ENCODE data around the gene MICU1.
A peak's percentile ranks its signal among the peaks of the same experiment; 100 is the strongest.
"Not testable (repeated sequence)": the region's sequence is repeated elsewhere in the genome, so short reads cannot be mapped to it uniquely, and the experiment has no call there.

The MICU1 gene, protein sequence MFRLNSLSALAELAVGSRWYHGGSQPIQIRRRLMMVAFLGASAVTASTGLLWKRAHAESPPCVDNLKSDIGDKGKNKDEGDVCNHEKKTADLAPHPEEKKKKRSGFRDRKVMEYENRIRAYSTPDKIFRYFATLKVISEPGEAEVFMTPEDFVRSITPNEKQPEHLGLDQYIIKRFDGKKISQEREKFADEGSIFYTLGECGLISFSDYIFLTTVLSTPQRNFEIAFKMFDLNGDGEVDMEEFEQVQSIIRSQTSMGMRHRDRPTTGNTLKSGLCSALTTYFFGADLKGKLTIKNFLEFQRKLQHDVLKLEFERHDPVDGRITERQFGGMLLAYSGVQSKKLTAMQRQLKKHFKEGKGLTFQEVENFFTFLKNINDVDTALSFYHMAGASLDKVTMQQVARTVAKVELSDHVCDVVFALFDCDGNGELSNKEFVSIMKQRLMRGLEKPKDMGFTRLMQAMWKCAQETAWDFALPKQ

GRCh38 chr10:72625608-72626443 is at the start of gene MICU1:
MICU1 (minus strand) TSS chr10:72626079; CDS start chr10:72566793, 59,286 bp downstream.
- DNase-seq (ENCODE audit: low spot score), result peak; percentile 92

- not testable (repeated sequence) for DNase-seq (ENCODE audit: low spot score)
These were observed 48.3 kb upstream of the MICU1 start for GRCh38 chr10:72674174-72674573.

- no peak for DNase-seq (ENCODE audit: low spot score)
These were observed 47.4 kb upstream of the MICU1 start for GRCh38 chr10:72673280-72673679.

GRCh38 chr10:72667207-72667864 is 41.5 kb upstream of the MICU1 start:
- no peak for DNase-seq (ENCODE audit: low spot score)

GRCh38 chr10:72665925-72666324 is 40.0 kb upstream of the MICU1 start:
- DNase-seq (ENCODE audit: low spot score), result no peak

- no peak for DNase-seq (ENCODE audit: low spot score)
These were observed 38.1 kb upstream of the MICU1 start for GRCh38 chr10:72663971-72664370.

- DNase-seq (ENCODE audit: low spot score), result no peak
These were observed 35.6 kb upstream of the MICU1 start for GRCh38 chr10:72661431-72661830.

- no peak for DNase-seq (ENCODE audit: low spot score)
These were observed 34.3 kb upstream of the MICU1 start for GRCh38 chr10:72660220-72660619.

DNA sequence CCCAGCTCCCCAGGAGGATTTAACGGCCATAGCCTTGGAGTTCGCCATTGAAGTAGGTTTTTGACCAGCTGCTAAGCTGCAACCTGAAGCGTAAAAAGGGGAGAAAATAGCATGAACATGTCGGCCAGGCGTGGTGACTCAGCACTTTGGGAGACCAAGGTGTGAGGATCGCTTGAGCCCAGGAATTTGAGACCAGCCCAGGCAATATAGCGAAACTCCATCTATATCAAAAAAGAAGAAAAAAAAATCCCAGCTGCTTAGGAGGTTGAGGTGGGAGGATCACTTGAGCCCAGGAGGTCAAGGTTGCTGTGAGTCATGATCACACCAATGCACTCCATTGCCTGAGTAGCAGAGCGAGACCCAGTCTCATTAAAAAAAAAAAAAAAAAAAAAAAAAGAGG is 33.8 kb upstream of the MICU1 start:
- no peak for DNase-seq (ENCODE audit: low spot score)

GRCh38 chr10:72658696-72659400 is 33.0 kb upstream of the MICU1 start:
- no peak for DNase-seq (ENCODE audit: low spot score)

GRCh38 chr10:72654720-72655119 is 28.8 kb upstream of the MICU1 start:
- DNase-seq (ENCODE audit: low spot score), result no peak

- DNase-seq (ENCODE audit: low spot score), result no peak
These were observed 27.7 kb upstream of the MICU1 start for GRCh38 chr10:72653383-72654096.

DNA sequence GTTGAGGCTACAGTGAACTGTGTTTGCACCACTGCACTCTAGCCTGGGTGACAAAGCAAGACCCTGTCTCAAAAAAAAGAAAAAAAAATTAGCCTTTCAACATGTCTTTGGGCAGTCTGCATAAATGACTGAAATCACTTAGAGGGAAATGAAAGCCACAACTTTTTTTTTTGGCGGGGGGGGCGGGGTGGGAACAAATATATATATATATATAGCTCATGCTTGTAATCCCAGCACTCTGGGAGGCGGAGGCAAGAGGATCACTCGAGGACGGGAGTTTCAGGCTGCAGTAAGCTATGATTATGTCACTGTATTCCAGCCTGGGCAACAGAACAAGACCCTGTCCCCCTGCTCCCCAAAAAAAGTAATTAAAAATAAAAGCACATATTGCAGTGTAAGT is 23.4 kb upstream of the MICU1 start:
- no peak for DNase-seq (ENCODE audit: low spot score)

GRCh38 chr10:72648301-72648700 is 22.4 kb upstream of the MICU1 start:
- DNase-seq (ENCODE audit: low spot score), result no peak

DNA sequence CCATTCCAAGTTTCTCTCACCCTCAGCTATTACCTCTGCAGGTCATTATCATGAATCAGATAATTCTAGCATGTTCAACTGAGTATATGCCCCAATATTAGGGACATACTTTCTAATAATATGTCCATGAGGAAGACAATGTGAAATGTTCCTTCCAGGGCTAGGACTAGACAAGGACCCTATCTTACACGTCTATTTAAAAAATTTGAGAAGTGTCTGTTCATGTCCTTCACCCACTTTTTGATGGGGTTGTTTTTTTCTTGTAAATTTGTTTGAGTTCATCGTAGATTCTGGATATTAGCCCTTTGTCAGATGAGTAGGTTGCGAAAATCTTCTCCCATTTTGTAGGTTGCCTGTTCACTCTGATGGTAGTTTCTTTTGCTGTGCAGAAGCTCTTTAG is 21.1 kb upstream of the MICU1 start:
- not testable (repeated sequence) for DNase-seq (ENCODE audit: low spot score)

- DNase-seq (ENCODE audit: low spot score), result no peak
These were observed 19.5 kb upstream of the MICU1 start for GRCh38 chr10:72645263-72645858.

- no peak for DNase-seq (ENCODE audit: low spot score)
These were observed 16.4 kb upstream of the MICU1 start for GRCh38 chr10:72642318-72642717.

- DNase-seq (ENCODE audit: low spot score), result no peak
These were observed 13.6 kb upstream of the MICU1 start for GRCh38 chr10:72639441-72639873.

- DNase-seq (ENCODE audit: low spot score), result no peak
These were observed 12.9 kb upstream of the MICU1 start for GRCh38 chr10:72638586-72639440.

DNA sequence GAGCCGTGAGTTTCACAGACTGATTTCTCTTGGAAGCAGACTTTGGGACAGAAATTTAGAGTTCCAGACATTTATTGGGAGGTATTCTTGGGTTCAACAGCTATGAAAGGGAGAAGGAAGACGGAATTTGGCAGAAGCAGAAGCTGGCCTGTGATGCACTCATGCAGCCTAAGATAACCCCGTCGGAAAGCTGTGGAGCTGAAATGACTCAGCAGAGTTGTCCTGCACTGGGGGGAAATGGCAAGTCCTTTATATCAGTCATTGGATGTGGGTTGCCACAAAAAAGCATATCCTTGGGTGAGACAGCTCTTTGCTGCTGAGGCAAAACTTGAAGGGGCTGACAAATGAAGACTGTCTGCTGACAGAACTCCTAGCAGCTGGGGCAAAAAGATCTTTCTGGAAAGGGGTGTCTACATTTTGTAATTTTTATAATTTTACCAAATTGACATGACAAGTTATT is 11.5 kb upstream of the MICU1 start:
- DNase-seq (ENCODE audit: low spot score), result no peak

Data from NAMALWA (cell line).